Lower leg skin (tissue), 4 donors: ENCODE data around the gene TMEM30B. TPM values are rescaled to one million over a fixed set of nuclear protein-coding genes. Genes with fewer than 3 reads are reported as not detected.

Experiments
- DNase-seq, 2 donors: peaks; one replicate each; pipeline ENCODE4 v3.0.0-alpha.2; 2019; ENCODE audit warnings: low spot score in 2 of 2
- H3K4me3 ChIP-seq: fragments of 200-600 bp; sonication (generic); 2 replicates; pipeline ENCODE4 v1.5.1; 2017; ENCODE audit warnings: mild to moderate bottlenecking, low read depth; ENCODE audit not compliant: poor library complexity, severe bottlenecking
- POLR2A ChIP-seq, 2 donors: fragments of 450-650 bp; IDR thresholded peaks; one replicate each; pipeline ENCODE4 v1.6.1; 2016 to 2017; ENCODE audit warnings: antibody characterized with exemption in 2 of 2, mild to moderate bottlenecking in 1 of 2, moderate library complexity in 1 of 2
- WGBS, 2 donors: methylation state at CpG; one replicate each; pipeline ENCODE4 v1.1.5; 2018; 5-methylcytosine and 5-hydroxymethylcytosine counted together
- intact Hi-C: fragments of 100-400 bp; cut with DNase I; formaldehyde crosslinking; loops from one replicate; pipeline ENCODE4 v1.15.0; 2023; ENCODE audit warnings: low total_unique reads
- total RNA-seq, 4 donors: library from RNA; depleted of rRNA; stranded (reverse); fragments of >200 nt; gene quantifications; one replicate each; pipeline ENCODE4 v1.1.0, GENCODE V29; 2016
- TF ChIP-seq, protein P1 (sequence below), 3 donors: fragments of 450-650 bp; IDR thresholded peaks; one replicate each; pipeline ENCODE4 v1.5.1; 2016; ENCODE audit warnings: antibody characterized with exemption in 3 of 3, mild to moderate bottlenecking in 3 of 3, moderate library complexity in 2 of 3

Gene TMEM30B
- total RNA-seq, 4 donors from 2014 or later: 25.1 to 43.6 (median 34.8) TPM

DNA sequence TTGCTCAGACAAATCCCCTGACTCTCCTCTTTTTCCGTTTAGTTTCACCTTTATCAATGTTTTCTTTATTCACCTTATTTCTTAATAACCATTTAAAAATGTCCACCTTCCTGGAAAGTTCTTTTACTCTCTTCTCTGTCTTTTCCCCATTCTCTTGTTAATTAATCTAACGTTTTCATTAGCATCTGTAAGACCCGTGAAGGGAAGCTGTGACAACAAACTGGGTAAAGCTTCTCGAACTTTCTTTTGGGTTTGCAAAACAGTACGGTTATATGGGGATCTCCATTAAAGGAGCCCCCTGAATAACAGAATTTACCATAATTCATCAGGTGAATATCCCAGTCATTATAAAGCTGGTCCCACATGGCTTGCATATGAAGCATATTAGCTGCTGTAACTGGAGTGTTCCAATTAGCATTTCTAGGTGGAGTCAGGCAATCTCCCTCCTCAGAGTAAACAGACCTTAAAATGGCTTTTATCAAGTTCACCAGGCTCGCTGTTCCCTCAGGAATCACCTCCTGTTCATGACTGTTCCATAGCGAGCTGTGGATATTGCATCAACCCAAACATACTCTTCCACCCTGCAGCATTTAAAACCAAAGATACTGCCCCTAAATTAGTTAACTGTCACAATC is 42.4 kb downstream of the TMEM30B start:
- DNase-seq: no peak
- 77 to 80% methylated on average over 7 of the region's 7 CpGs for WGBS, 2 donors
- no peak overlapping the region for H3K4me3 ChIP-seq
- TF ChIP-seq, protein P1, sequence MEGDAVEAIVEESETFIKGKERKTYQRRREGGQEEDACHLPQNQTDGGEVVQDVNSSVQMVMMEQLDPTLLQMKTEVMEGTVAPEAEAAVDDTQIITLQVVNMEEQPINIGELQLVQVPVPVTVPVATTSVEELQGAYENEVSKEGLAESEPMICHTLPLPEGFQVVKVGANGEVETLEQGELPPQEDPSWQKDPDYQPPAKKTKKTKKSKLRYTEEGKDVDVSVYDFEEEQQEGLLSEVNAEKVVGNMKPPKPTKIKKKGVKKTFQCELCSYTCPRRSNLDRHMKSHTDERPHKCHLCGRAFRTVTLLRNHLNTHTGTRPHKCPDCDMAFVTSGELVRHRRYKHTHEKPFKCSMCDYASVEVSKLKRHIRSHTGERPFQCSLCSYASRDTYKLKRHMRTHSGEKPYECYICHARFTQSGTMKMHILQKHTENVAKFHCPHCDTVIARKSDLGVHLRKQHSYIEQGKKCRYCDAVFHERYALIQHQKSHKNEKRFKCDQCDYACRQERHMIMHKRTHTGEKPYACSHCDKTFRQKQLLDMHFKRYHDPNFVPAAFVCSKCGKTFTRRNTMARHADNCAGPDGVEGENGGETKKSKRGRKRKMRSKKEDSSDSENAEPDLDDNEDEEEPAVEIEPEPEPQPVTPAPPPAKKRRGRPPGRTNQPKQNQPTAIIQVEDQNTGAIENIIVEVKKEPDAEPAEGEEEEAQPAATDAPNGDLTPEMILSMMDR (IDR thresholded peaks at IDR 0.05): no peak
- TF ChIP-seq POLR2A (IDR thresholded peaks at IDR 0.05): no peak
- intact Hi-C loops: no loop called here

DNA sequence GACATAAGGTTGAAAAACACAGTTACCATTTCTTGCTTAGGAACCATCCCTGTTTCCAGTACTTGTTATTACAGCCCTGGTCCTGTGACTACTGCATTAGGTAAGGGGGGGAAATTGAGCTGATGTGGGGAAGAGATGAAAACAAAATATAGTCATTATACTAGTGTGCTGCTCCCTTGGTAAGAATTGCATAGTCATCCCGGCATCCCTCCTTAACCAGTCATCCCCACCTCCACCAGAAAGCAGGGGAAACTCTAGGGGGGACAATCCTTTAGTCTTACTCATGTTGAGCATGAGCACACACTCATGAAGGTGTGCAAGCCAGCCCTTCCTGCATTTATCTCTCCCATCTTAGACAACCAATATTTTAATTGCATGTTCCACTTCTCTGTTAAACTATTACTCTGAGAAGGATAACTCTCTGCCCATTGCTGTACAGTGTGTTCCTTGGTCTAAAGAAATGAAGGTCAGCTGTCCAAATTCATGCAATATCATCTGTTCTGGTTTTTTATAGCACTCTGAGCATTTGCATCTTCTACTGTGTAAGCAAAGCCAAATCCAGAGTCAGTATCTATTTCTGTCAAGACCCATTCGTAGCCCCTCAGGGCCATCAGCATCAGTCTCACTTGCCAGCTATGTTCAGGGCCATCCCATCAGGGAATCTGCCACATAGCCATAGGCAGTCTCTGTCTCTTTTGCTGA is 46.8 kb downstream of the TMEM30B start:
- no peak for DNase-seq
- no peak overlapping the region for H3K4me3 ChIP-seq
- intact Hi-C loops: no loop called here
- TF ChIP-seq POLR2A (IDR thresholded peaks at IDR 0.05): no peak
- TF ChIP-seq, protein P1 (IDR thresholded peaks at IDR 0.05): no peak
- whole genome bisulfite sequencing, 2 donors: 81 to 90% methylated on average over 2 of the region's 2 CpGs

DNA sequence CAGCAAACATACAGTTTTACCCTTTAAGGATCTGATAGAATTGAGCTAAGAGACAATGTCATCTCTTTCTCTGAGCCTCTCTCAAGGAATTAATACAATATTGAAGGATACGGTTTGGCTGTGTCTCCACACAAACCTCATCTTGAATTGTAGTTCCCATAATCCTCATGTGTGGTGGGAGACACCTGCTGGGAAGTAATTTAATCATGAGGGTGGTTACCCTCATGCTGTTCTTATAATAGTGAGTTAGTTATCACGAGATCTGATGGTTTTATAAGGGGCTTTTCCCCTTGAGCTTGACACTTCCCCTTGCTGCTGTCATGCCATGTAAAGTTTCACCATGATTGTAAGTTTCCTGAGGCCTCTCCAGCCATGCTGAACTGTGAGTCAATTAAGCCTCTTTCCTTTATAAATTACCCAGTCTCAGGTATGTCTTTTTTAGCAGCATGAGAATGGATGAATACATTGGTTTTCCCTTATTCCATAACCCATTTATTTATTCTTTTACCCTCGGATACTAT is 47.6 kb downstream of the TMEM30B start:
- intact Hi-C loops: no loop called here
- TF ChIP-seq POLR2A (IDR thresholded peaks at IDR 0.05): no peak
- TF ChIP-seq, protein P1 (IDR thresholded peaks at IDR 0.05): no peak
- DNase-seq: no peak
- no peak overlapping the region for H3K4me3 ChIP-seq
- WGBS, 2 donors: 71 to 80% methylated on average over 3 of the region's 3 CpGs

DNA sequence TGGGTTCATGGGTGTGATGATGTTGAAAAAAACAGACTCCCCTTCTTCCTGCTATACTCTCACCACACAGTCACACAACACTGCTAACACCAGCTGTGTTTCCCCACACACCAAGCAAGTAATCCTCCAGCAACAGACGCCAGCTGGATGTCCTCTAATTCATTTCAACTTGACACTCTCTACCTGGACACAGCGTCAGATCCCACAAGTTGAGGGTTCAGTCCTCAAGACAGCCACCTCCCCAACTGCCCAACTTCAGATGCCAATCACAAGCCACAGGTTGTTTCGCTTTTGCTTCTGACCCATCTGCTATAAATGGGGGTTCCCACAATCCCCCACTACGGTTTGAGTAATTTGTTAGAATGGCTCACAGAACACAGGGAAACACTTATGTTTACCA is 49.3 kb downstream of the TMEM30B start:
- intact Hi-C loops: no loop called here
- no peak for DNase-seq
- H3K4me3 ChIP-seq: no peak overlapping the region
- TF ChIP-seq, protein P1 (IDR thresholded peaks at IDR 0.05): no peak
- TF ChIP-seq POLR2A (IDR thresholded peaks at IDR 0.05): no peak
- 91% methylated on average over 4 of the region's 4 CpGs for WGBS, 2 donors

DNA sequence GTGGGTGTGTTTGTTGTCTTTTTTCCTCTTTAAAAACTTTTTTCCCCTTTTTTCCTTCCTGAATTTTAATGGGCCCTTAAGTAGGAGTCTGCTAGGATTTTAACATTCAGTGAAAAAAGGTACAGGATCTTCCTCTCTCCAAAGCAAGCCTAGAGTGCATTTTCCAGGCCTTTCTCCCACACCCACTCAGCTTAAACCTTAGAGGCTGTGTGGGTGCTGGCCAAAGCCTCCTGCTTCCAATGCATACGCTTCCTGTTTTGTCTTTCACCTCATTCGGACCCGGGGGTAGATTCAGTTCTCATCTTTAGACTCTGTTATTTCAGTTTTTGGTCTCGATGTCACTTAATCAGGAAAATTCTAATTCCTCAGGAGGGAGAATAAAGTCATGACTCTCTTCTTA is 51.2 kb downstream of the TMEM30B start:
- 67 to 78% methylated on average over 4 of the region's 4 CpGs for WGBS, 2 donors
- no peak for DNase-seq
- intact Hi-C loops: no loop called here
- no peak for TF ChIP-seq POLR2A (IDR thresholded peaks at IDR 0.05)
- TF ChIP-seq, protein P1 (IDR thresholded peaks at IDR 0.05): no peak
- H3K4me3 ChIP-seq: no peak overlapping the region
